ENCODE data around the gene TP53AIP1.
"Not testable (repeated sequence)": the region's sequence is repeated elsewhere in the genome, so short reads cannot be mapped to it uniquely, and the experiment has no call there.

Gene TP53AIP1

DNA sequence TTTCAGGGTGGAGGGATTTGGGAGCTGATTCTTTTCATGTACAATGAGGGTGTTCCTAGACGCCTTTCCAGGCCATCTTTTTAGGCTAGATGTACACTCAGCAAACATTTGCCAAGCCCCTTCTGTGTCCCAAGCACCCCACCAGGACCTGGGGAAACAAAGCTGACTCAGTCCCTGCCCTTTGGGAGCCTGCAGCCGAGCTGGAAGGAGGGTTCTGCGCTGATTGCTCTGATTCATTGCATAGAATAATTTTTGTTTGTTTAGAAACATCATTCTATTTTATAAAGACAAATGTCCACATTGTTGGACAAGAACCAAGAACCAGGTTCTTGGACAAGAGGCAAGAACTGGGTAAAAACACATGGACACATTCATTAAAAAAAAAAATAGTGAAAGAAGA lies 16.7 kb downstream of the TP53AIP1 start:
- H3K4me3 ChIP-seq (ENCODE audit: low read length): no peak overlapping the region

DNA sequence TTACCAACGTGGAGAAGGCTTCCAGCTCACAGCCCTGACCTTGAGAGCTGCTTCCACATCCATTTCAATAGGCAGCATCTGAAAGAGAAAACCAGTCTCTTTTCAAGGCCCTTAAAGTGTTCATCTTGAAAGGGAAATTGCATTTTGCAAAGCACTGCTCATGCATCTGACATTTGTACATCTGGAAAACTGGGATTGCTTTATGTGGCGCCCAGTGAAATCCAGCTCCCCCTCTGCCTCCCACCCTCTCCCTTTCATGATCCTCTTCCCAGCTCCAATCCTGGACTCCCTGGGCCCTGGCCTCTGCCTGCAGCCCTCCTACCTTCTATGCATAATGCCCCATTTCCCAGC lies 17.4 kb downstream of the TP53AIP1 start:
- no peak for TF ChIP-seq ZNF274 (IDR thresholded peaks at IDR 0.05; ENCODE audit: low read depth, low read length)
- H3K4me3 ChIP-seq (ENCODE audit: low read length): no peak overlapping the region

More for the DNA sequence above, 16.7 kb downstream of the TP53AIP1 start:
- no peak for TF ChIP-seq ZNF274 (IDR thresholded peaks at IDR 0.05; ENCODE audit: low read depth, low read length)

DNA sequence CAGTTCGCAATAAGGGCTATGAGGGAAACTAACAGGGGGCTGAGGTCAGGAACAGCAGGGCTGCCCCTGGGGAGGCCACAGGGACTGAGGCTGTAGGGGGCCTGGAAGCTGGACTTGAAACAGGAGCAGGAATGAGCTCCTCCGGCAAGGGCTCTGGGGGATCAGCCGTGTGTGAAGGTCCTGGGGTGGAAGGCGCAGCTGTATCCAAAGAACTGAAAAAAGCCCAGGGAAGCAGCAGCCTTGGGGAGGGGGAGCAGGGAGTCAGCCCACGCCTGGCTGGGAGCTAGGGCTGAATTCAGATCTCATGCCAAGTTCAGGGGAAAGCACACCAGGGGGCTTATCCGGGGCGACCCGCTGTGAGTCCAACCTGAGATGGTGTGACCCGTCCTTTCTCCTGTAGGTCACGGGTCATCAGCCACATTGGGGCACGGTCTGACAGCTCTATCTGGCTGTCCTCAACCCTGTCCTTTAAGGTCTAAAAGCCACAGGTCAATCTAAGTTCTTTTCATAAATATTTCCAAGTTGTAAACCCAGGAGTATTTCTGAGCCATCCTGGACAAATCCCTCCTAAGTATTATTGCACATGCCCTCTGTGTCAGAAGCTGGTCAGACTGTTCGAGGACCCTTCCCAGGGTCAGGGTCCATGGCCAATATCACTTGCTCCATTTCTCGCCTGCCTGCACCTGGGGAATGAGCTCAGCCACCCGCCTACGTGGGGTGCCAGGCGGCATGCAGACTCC lies 18.0 kb downstream of the TP53AIP1 start:
- TF ChIP-seq ZNF274 (IDR thresholded peaks at IDR 0.05; ENCODE audit: low read depth, low read length): no peak
- no peak overlapping the region for H3K4me3 ChIP-seq (ENCODE audit: low read length)

DNA sequence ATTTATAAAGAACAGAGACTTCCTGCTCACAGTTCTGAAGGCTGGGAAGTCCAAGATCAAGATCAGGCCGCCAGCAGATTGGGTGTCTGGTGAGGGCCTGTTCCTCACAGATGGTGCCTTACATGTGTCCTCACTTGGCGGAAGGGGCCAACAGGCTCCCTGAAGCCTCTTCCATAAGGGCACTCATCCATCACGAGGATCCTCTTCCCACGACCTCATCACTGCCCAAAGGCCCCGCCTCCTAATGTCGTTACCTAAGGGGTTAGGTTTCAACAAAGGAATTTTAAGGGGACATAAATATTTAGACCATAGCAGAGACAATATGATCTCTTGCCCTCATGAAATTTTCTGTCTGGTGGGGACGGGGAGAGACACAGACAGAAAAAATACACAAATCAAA lies 18.6 kb downstream of the TP53AIP1 start:
- no peak overlapping the region for H3K4me3 ChIP-seq (ENCODE audit: low read length)
- TF ChIP-seq ZNF274 (IDR thresholded peaks at IDR 0.05; ENCODE audit: low read depth, low read length): no peak

DNA sequence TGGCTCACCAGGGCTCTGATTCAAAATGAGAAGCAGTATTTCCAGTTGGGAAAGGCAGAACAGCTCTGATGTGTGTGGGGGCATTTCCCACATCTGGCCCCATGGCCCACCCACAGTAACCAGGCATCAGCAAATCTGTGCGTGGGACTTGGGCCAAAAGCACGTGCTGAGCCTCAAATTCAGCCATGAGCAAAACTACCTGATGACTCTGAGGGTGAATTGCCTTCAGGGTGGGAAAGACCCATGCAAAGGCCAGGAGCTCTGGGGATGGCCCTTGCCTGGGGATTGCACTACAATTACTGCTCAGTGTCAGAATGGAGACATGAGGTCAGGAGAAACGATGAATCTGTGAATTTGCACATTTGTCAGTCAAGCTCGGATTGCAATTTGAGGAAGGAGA lies 20.9 kb downstream of the TP53AIP1 start:
- no peak for TF ChIP-seq ZNF274 (IDR thresholded peaks at IDR 0.05; ENCODE audit: low read depth, low read length)
- no peak overlapping the region for H3K4me3 ChIP-seq (ENCODE audit: low read length)

DNA sequence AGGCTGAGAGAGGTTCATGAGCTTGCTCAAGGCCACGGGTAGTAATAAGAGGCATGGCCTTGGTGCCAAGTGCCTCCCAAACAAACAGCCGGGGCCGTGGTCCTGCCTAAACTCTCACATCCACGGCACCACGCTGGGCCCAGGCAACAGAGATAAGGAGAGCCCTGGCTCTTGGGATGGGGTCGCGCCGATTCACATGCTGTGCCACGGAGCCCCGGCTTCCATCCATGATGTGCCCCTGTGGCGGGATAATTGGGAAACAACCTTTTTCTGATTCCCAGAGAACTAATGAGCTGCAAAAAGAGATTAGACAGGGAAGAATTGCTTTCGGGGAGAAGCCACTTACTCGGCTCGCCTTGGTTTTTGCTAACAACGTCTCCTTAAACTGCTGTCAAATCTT lies 22.0 kb downstream of the TP53AIP1 start:
- no peak for TF ChIP-seq ZNF274 (IDR thresholded peaks at IDR 0.05; ENCODE audit: low read depth, low read length)

DNA sequence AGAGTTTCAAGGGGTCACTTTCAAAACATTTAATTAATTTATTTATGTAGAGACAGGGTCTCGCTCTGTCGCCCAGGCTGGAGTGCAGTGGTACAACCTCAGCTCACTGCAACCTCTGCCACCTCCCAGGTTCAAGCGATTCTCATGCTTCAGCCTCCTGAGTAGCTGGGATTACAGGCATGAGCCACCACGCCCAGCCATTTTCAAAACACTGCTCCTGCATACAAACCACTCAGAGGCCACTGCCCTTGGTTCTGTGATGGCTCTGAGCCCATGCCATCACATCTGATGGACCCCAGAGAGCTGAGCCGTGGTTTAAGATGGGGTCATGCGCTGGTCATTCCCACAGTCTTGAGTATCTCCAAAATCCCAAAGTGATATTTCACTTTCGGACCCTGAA lies 23.0 kb downstream of the TP53AIP1 start:
- not testable (repeated sequence) for H3K4me3 ChIP-seq (ENCODE audit: low read length)

More for the DNA sequence above, 22.0 kb downstream of the TP53AIP1 start:
- H3K4me3 ChIP-seq (ENCODE audit: low read length): no peak overlapping the region

DNA sequence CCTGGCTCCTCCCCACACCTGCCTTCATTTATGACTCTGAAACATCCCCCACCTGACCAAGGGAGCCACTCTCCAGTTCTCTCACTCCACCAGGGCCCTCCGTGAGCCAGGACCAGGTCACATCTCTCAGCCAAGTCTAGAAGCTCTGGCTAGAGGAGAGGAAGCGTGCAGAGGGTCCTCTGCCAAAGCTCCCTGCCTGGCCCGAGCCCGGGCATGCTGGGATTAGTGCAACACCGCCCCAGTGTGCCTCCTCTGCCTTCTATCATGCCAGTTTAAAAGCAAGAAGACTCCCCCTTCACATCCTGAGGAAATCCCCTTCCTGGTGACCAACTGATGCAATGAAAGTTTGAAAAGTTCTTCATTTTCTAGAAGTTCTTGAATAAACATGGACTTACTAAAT lies 23.5 kb downstream of the TP53AIP1 start:
- TF ChIP-seq ZNF274 (IDR thresholded peaks at IDR 0.05; ENCODE audit: low read depth, low read length): no peak

DNA sequence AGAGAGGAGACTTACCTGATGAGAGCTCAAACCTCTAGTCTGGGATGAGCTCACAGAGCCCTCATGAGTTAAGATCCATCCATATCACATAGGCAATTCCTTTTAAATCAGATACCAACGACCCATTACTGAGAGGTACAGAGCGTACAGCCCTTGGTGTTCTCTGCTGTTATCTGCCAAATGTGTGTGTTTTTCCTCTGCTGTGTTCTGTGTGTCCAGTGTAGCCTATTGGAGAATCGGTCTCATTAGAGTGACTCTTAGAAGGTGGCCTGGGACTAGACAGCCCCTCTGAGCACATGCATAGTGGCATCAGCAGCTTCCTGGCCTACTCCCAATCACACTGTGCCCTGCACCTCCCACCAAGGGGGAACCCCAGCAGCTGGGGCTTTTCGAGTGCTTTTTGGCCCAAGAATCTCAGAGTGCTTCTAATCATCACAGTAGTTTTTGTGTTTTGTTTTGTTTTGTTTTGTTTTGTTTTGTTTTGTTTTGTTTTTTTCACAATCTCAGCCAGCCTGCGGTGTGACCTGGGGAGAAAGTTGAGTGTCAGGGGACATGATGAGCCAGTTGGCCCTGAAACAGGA lies 25.4 kb downstream of the TP53AIP1 start:
- H3K4me3 ChIP-seq (ENCODE audit: low read length): no peak overlapping the region
- no peak for TF ChIP-seq ZNF274 (IDR thresholded peaks at IDR 0.05; ENCODE audit: low read depth, low read length)

More for the DNA sequence above, 23.5 kb downstream of the TP53AIP1 start:
- no peak overlapping the region for H3K4me3 ChIP-seq (ENCODE audit: low read length)

DNA sequence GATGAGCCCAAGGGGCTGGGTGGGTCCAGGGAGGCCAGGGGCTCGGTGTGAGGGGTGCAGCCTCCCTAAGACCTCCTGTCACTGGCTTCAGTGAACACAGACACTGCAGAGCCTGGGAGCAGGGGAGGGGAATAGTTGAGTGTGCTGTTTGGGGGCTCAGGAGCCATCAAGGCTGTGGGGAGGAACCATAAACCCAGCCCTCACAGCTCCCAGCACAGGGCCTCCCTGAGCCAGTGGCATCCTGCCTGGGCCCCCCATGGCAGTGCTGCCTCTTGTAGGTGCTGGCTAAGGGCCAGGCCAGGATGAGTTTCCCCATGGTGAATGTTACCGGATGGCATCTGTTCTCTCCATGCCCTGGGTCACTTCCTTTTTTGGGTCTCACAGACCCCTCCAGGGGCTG lies 26.0 kb downstream of the TP53AIP1 start:
- H3K4me3 ChIP-seq (ENCODE audit: low read length): no peak overlapping the region
- TF ChIP-seq ZNF274 (IDR thresholded peaks at IDR 0.05; ENCODE audit: low read depth, low read length): no peak

DNA sequence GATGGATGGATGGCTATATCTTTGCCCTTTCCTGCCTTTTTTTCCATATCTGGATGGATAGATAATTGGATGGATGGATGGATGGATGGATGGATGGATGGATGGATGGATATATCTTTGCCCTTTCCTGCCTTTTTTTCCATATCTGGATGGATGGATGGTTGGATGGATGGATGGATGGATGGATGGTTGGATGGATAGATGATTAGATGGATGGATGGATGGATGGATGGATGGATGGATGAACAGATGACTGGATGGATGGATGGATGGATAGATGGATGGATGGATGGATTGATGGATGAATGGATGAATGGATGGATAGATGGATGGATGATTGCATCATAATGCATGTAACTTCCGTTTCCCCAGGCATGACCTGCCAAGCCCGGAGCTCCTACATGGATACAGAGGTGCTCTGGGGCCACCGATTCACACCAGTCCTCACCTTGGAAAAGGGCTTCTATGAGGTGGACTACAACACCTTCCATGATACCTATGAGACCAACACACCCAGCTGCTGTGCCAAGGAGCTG lies 26.6 kb downstream of the TP53AIP1 start:
- no peak overlapping the region for H3K4me3 ChIP-seq (ENCODE audit: low read length)
- no peak for TF ChIP-seq ZNF274 (IDR thresholded peaks at IDR 0.05; ENCODE audit: low read depth, low read length)

DNA sequence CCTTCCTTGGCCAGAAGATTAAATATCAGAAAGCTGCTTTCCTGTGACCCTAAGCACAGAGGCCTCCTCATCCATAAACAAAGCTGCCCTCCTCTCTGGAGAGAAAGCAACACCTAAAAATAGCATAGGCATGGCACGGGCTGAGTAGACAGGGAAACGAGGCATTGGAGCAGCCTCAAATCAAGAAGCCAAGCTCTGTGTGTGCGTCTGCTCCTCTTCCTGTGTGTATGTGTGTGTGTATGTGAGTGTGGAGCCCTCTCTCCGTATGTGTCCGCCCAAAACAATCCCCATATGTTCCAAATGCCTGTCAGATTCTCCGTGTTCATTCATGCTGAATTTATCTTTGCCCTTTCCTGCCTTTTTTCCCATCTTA lies 27.5 kb downstream of the TP53AIP1 start:
- TF ChIP-seq ZNF274 (IDR thresholded peaks at IDR 0.05; ENCODE audit: low read depth, low read length): no peak
- no peak overlapping the region for H3K4me3 ChIP-seq (ENCODE audit: low read length)

DNA sequence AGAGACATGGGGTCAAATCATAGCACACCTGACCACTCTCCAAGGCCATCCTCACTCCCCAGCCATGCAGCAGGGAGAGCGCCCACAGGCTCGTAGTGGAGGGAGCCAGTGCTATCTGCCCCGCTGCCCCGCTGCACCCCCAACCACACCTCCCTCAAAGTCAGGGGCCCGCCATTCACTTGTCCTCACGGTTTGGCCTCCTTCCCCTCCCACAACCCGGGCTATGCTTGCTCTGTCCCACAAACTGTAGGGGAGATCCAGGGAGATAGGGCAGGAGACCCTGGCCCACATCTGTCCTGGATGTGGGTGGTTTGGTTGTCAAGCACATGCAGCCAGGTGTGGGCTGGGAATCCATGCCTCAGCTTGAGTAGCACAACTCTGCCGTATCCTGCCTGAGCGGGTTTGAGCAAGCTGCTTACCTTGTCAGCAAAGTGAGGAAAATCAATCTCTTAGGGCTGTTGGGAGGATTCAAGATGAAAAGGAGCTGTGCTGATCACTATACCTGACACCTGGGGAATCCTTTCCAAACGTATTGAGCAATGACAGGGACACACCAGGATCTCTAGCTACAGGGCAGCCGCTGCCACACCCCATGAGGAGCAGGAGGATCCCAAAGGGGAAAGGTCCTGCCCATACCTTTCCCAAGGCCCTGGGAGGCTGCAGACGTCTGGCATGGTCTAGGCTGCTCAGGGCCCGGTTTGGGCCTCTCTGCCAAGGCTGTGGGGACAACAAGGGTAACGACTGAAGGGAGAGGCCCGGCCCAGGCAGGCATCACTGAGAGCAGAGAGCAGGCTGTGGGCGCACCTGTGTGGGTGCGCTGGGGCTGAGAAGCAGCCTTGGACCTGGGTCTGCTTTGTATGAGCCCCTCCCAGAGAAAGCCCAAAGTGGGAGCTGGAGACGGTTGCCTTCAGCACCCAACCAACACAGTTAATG lies 28.2 kb downstream of the TP53AIP1 start:
- no peak overlapping the region for H3K4me3 ChIP-seq (ENCODE audit: low read length)
- TF ChIP-seq ZNF274 (IDR thresholded peaks at IDR 0.05; ENCODE audit: low read depth, low read length): no peak

DNA sequence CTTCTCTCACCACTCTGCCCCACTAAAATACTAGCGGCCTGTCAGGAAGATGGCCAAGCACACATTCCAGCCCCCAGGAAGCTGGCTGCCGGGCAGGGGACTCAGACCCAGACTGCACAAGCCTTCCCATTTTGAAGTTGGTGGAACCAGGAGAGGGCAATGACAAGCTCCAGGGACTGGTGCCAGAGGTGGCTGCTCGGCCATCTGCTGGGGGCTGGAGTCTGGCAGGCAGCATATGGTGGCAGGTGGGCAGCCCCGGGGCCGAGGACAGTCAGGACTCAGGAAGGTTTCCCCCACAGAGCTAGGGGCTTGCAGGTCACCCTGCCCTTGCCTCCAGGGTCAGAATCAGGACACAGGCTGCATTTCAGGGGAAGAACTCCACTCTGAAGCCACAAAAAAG lies 28.9 kb downstream of the TP53AIP1 start:
- no peak overlapping the region for H3K4me3 ChIP-seq (ENCODE audit: low read length)
- no peak for TF ChIP-seq ZNF274 (IDR thresholded peaks at IDR 0.05; ENCODE audit: low read depth, low read length)

DNA sequence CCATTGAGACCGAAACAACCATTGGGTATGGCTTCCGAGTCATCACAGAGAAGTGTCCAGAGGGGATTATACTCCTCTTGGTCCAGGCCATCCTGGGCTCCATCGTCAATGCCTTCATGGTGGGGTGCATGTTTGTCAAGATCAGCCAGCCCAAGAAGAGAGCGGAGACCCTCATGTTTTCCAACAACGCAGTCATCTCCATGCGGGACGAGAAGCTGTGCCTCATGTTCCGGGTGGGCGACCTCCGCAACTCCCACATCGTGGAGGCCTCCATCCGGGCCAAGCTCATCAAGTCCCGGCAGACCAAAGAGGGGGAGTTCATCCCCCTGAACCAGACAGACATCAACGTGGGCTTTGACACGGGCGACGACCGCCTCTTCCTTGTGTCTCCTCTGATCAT lies 31.0 kb downstream of the TP53AIP1 start:
- no peak overlapping the region for H3K4me3 ChIP-seq (ENCODE audit: low read length)
- TF ChIP-seq ZNF274 (IDR thresholded peaks at IDR 0.05; ENCODE audit: low read depth, low read length): no peak
